Loucy (cell line): Measurements from ENCODE around the gene SERPINE3.

Experiments
- H2AFZ ChIP-seq: fragments of 200-600 bp; sonication (generic); 2 replicates; pipeline ENCODE4 v1.6.0; 2016; ENCODE audit warnings: antibody characterized with exemption, mild to moderate bottlenecking, low read length, moderate library complexity
- H3F3A ChIP-seq: fragments of 200-600 bp; 2 replicates; pipeline ENCODE4 v1.6.0; 2016; ENCODE audit warnings: antibody characterized with exemption, low read depth, mild to moderate bottlenecking
- H3K27me3 ChIP-seq: fragments of 200-600 bp; sonication (generic); 2 replicates; pipeline ENCODE4 v1.6.1; 2014; ENCODE audit warnings: low read length, mild to moderate bottlenecking; ENCODE audit not compliant: insufficient read depth, poor library complexity, severe bottlenecking
- H3K36me3 ChIP-seq: fragments of 200-600 bp; sonication (generic); 2 replicates; pipeline ENCODE4 v1.6.1; 2016; ENCODE audit warnings: low read length; ENCODE audit not compliant: insufficient read depth
- H3K4me1 ChIP-seq: fragments of 200-600 bp; sonication (generic); 2 replicates; pipeline ENCODE4 v1.5.1; 2014; ENCODE audit warnings: low read length, mild to moderate bottlenecking; ENCODE audit not compliant: insufficient read depth, poor library complexity, severe bottlenecking
- H3K4me2 ChIP-seq: fragments of 200-600 bp; sonication (generic); 2 replicates; pipeline ENCODE4 v1.6.0; 2014; ENCODE audit warnings: antibody characterized with exemption, low read length, low read depth, mild to moderate bottlenecking; ENCODE audit not compliant: poor library complexity, severe bottlenecking
- H3K4me3 ChIP-seq: fragments of 200-600 bp; sonication (generic); 2 replicates; pipeline ENCODE4 v1.5.1; 2014; ENCODE audit warnings: low read length, mild to moderate bottlenecking, mixed read lengths; ENCODE audit not compliant: poor library complexity, severe bottlenecking
- H3K79me2 ChIP-seq: fragments of 200-600 bp; sonication (generic); 2 replicates; pipeline ENCODE4 v1.6.1; 2014; ENCODE audit warnings: low read length; ENCODE audit not compliant: insufficient read depth
- H3K9ac ChIP-seq: fragments of 200-600 bp; sonication (generic); 2 replicates; pipeline ENCODE4 v1.6.0; 2014; ENCODE audit warnings: mild to moderate bottlenecking, low read depth, low read length, moderate library complexity; ENCODE audit not compliant: poor library complexity, severe bottlenecking
- H3K9me2 ChIP-seq: fragments of 200-600 bp; sonication (generic); replicated peaks from 2 replicates; pipeline ENCODE4 v1.6.1; 2016; ENCODE audit warnings: low read depth, low read length, mixed read lengths
- H3K9me3 ChIP-seq: fragments of 200-600 bp; sonication (generic); 2 replicates; pipeline ENCODE4 v1.6.1; 2014; ENCODE audit warnings: mild to moderate bottlenecking, antibody characterized with exemption, low read length, low read depth; ENCODE audit not compliant: insufficient read depth
- H4K20me1 ChIP-seq: fragments of 200-600 bp; sonication (generic); 2 replicates; pipeline ENCODE4 v1.6.0; 2014; ENCODE audit warnings: antibody characterized with exemption, low read length, mild to moderate bottlenecking; ENCODE audit not compliant: insufficient read depth, poor library complexity, severe bottlenecking
- CTCF ChIP-seq: fragments of 200-600 bp; sonication (generic); conservative IDR thresholded peaks from 2 replicates; pipeline ENCODE4 v1.5.1; 2014; ENCODE audit warnings: mild to moderate bottlenecking, antibody characterized with exemption, low read length
- EZH2phosphoT487 ChIP-seq: fragments of 200-600 bp; IDR thresholded peaks from 2 replicates; pipeline ENCODE4 v1.6.1; 2018; ENCODE audit warnings: antibody characterized with exemption, mild to moderate bottlenecking, moderate library complexity, borderline replicate concordance

SERPINE3 gene

GRCh38 chr13:51355217-51355616 lies 15.7 kb downstream of the SERPINE3 start:
- Histone ChIP-seq H2AFZ (no peak overlapping the region), H3K36me3 (no peaks in the 10 kb centered on the region), H3K4me2 (no peak overlapping the region), H3K79me2 (no peaks in the 10 kb centered on the region), H3K9me2 (no peaks in the 10 kb centered on the region), H3K4me3 (no peak overlapping the region), H3F3A (no peaks in the 10 kb centered on the region), H3K9me3 (no peaks in the 10 kb centered on the region), H3K4me1 (no peaks in the 10 kb centered on the region), H3K27me3 (no peaks in the 10 kb centered on the region), H3K9ac (no peak overlapping the region), H4K20me1 (no peaks in the 10 kb centered on the region)
- TF ChIP-seq EZH2phosphoT487 (no peak), CTCF (no peak)

- H3K79me2 ChIP-seq = no peaks in the 10 kb centered on the region
These were observed 18.6 kb downstream of the SERPINE3 start for GRCh38 chr13:51357928-51358595.

GRCh38 chr13:51359352-51359751 lies 19.9 kb downstream of the SERPINE3 start:
- no peak overlapping the region for H3K9ac ChIP-seq
- no peaks in the 10 kb centered on the region for H3K9me2 ChIP-seq
- no peak overlapping the region for H3K4me2 ChIP-seq
- peaks cover 2% of the 10 kb centered on the region for H3K4me1 ChIP-seq
- H3K4me3 ChIP-seq = no peak overlapping the region
- H3K36me3 ChIP-seq = no peaks in the 10 kb centered on the region
- H3F3A ChIP-seq = 0 out of 2 replicates have a peak, but pooled peaks cover 3% of the 10 kb centered on the region
- H3K27me3 ChIP-seq = no peaks in the 10 kb centered on the region
- H3K79me2 ChIP-seq = no peaks in the 10 kb centered on the region
- no peaks in the 10 kb centered on the region for H3K9me3 ChIP-seq
- no peaks in the 10 kb centered on the region for H4K20me1 ChIP-seq
- no peak overlapping the region for H2AFZ ChIP-seq
- no peak for TF ChIP-seq EZH2phosphoT487
- no peak for TF ChIP-seq CTCF

More at GRCh38 chr13:51357928-51358595, 18.6 kb downstream of the SERPINE3 start:
- Histone ChIP-seq H2AFZ (no peak overlapping the region), H3K27me3 (no peaks in the 10 kb centered on the region), H3K36me3 (no peaks in the 10 kb centered on the region), H3K9me3 (no peaks in the 10 kb centered on the region), H3K4me1 (no peaks in the 10 kb centered on the region), H3K9me2 (no peaks in the 10 kb centered on the region), H3F3A (no peaks in the 10 kb centered on the region), H3K4me2 (no peak overlapping the region), H3K4me3 (no peak overlapping the region), H4K20me1 (no peaks in the 10 kb centered on the region), H3K9ac (no peak overlapping the region)
- no peak for TF ChIP-seq EZH2phosphoT487
- no peak for TF ChIP-seq CTCF
